ENCODE results near the gene PAM.
"Not testable (repeated sequence)": the region's sequence is repeated elsewhere in the genome, so short reads cannot be mapped to it uniquely, and the experiment has no call there.

PAM gene

DNA sequence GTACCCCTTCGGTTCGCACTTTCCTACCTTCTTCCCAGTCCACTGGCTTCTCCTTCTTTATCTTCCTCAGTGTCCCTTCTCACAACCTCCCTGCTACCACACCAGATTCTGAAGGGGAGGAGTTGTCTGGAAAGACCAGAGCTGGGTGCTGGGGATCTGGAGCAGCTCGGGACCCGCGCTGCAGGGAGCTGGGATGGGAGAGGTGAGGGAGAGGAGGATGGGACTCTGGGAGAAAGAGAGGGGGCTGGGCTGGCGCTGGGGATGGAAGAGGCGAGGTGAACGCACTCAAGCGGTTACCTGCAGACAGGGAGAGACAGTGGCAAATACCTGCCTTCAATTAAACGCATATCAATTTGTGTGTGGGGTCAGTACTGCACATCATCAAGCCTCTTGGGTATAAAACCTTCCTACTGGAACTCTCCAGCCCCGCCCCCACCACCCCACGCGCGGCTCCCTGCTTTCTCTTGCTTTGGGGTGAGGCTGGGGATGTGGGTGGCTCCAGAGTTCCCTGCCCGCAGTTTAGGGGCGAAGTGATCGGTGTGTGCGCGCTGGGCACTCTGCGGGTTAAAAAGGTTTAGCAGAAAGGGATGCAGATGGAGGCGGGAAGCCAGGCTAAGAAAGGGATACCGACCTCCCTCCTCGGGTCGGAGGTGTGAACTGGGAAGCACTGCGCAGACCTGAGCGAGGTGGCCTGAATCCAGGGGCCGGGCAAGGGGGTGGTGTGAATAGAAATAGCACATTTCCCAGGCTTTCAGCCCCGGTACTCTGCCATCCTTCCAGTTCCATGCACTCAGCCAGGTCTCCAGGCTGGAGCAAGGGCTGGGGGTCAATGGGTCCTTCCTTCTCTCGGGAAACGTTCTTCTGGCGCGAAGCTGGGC, 977 bp upstream of the PAM start:
- DNase-seq: no peak

DNA sequence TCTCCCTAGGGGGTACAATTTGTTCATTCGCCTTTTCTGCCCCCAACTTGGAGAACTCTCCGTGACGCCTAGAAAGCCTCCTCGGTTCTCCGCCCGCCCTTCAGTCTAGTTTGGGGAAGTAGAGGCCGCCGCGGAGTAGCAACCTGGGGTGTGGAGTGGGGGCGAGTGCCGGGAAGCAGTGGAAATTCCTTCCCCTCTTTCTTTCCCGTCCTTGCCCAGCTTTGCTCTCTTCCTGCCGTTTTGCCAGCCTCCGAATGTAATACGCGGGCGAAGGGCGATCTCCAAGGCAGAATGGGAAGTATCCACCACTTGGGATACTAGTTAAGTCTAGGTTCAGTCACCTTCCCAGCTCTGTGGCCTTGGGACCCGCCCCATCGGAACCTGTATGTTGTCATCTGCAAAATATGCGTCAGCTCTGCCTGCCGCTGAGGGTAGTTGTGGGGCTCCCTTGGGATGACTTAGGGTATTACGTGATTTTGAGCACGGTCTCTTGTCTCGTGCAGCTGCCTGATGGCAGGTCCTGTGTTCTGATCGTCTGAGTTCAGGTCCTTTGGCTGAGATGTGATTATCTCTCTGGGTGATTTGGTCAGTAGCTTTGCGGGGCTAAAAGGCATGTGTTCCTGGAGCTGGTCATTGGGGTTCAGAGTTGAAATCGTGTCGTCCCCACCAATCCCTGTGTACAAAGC, 724 bp downstream of the PAM start:
- peak; percentile 90 for DNase-seq

DNA sequence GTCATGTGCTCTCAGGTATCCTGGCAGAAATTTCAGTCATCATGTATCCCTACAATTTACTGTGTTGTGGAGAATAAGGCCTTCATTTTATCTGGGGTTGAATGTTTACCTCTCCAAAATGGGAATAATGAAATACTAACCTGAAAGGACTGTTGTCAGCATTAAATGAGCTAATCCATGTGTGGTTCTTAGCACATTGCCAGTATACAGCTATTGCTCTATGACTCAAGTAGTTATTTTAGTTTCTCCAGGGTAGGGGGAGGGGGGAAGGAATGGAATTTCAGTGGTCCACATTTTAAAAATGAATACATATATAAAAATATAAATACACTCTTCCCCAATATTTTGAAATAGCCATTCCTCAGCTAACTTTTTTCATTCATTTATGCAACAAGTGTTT, 3.5 kb downstream of the PAM start:
- DNase-seq: no peak

DNA sequence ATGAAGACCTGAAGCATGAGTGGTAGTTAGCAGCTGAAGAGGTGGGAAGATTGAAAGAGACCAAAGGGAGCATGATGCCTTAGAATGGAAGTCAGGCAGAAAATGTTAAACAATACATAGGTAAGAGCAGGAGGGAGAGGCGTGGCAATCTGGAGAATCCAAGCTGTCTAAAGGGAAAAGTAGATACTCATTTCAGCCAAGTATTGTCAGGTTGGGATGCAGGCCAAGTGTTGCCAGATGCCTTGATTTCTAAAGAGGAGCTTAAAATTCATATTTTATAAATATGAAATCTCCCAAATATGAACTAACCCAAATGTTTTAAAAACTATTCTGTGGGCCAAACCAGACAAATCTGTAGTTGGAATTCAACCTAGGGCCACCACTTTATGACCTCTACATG, 4.2 kb downstream of the PAM start:
- DNase-seq: no peak

DNA sequence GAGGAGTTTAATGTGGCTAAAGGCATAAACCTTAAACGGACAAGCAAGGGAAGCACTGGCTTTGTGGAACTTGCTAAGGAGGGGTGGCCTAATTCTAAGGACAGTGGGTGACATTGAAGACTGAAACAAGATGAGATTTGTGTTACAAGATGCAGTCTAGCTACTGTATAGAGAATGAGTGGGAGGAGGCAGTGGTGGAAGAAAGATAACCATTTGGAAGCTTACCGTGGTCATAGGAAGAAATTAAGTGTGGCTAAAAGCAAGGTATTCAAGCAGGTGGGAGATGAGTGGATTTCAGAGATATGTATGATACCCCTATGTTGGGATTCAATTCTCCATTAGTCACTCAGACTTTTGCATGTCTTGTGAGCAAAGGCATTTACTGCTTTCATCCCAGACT, 4.6 kb downstream of the PAM start:
- DNase-seq: no peak

DNA sequence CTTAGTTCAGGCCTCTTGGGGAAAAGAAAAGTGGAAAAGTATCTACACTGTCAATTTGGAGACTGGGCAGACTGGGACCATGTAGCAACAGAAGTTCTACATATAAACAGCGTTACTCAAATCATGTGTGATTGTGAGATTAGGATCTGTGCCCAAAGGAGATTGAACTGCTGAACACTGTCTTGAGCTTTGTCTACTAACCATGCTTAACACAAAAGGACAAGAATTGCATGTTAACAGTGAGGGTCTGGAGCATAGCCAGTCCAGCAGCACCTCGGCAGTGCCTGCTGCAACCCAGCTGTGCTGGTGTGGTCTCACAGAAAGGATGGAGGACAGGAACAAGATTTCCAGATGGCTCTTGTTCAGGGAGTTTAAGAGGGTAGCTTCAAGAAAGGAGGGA, 5.7 kb downstream of the PAM start:
- no peak for DNase-seq

DNA sequence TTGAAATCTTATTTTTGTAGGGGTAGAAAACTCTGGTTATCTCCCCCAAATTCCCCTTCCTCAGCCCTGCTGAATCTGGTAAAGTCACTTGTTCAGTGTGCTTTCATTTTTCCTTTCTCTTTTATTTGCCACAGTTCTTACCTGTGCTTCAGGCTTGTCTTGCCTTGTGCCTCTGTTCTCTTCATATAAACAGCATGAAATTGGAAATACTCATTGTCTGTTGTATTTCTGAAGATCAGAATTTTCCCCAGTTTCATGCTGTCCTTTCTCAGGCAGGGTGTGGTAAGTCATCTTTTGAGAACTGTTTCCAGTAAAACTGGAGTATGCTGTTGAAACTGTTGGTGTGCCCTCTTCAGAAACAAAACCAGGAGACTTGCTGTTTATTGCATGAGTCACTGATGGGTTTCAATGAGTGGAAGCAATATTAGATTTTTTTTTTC, 7.0 kb downstream of the PAM start:
- no peak for DNase-seq

DNA sequence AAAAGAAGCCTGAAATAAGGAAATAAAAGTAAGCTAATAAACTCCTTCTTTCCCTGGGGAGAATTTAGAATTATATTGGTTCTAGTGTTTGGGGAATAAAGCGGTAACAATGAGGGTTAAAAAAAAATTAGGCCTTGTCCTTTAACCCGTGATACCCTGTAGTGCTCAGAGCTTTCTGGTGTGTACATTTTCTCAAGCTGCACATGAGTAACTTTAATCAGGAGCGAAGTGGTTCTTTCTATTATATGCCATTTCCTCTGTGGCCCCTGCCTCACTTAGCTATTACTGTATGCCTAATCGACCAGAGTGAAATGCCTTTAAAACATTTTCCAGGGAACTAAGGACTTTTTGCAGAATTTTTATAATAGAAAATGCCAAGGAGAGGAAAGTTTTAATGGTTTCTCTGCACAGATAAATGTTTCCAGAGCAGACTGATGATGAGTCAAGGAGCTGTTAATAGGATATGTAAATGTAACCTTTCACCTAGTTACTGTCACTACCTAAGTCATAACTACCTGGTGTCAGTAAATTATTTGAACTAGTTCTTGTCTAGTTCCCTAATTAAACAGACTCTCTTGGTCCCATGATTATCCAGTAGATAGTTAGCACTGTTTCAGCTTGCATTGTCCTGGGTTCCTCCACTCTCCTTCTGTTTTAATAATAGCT, 7.6 kb downstream of the PAM start:
- DNase-seq: no peak

DNA sequence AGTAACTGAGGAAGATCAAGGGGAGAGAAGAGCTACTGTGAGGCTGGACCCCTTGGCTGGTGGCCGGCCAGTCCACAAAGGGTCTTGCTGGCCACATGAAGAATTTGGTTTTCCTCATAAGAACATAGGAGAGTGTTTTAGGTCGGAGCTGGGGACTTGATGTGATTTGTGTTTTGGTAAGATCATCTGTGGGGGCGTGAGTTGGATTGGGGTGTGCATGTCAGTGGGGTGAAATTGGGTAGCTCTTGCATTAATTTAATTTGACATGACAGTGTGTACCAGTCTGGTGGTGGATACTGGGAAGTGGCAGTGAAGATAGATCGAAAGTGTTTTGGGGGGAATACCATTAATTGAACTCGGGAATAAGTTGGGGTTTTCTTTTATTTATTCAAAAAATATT, 8.6 kb downstream of the PAM start:
- DNase-seq: no peak

DNA sequence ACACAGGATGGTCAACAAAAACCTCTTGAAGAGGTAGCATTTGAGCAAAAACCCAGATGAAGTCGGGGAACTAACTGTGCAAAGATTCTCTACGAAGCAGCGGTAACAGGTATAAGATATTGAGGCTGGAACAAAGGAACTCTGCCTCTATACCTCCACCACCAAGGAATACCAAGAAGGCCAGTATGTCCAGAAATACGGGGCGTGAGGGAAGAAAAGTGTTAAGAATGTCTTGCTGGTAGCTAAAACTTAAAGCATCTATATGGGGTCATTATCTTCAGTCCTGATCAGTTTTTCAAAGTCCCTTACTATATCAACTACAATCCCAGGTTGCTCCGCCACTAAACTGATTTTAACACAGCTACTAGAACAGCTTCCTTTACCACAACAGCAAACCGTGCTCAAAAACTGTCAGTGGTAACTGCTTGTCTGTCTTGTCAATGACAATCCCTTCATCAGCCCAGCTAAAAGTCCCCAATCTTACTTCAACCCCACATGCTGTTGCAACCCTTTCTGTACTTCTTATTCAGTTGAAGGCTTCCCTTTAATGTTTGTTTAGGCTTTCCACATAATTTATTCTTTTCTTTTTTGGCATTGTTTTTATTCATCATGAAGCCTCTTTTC, 9.4 kb downstream of the PAM start:
- DNase-seq: no peak

DNA sequence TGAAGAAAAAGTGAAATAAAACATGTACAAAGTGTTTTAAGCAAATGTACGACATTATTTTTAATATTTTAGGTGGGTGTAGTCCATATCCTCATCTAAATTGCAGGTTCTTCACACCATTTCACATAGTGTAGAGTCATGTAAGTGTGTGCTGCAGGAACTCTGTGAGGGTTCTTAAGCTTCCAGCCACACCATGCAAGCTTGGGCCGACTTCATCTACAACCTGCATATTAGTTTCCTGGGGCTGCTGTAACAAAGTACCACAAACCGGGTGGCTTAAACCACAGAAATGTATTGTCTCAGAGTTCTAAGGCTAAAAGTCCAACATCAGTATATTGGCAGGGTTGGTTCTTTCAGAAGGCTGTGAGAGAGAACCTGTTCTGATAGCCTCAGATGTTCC, 10.2 kb downstream of the PAM start:
- DNase-seq: no peak

DNA sequence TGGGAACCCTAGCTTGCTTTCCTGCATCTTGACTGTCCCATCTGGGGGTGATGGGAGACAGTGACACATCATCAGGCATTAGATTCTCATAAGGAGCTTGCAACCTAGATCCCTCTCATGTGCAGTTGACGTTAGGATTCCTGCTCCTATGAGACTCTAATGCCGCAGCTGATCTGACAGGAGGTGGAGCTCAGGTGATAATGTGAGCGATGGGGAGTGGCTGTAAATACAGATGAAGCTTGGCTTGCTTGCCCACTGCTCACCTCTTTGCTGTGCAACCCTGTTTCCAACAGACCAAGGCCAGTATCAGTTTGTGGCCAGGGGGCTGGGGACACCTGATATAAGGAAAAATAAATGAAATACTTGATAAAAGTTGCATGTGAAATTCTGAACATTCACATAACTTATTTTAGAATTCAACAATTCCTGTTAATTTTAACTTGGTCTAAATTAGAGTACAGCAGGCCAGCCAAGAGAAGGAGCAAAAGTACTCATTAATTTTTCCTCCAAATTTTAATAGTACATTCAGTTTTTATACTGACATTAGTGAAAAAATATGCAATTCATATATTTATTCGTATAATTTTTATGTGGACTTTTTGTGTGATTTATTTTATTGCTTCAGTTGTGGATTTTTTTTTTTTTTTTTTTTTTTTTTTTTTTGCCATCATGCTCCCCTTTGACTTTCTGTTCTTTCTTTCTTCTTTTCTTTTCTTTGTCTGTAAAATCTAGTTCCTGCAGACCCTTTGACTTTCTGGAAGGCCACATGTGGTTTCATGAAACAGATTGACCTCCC, 11.4 kb downstream of the PAM start:
- no peak for DNase-seq

DNA sequence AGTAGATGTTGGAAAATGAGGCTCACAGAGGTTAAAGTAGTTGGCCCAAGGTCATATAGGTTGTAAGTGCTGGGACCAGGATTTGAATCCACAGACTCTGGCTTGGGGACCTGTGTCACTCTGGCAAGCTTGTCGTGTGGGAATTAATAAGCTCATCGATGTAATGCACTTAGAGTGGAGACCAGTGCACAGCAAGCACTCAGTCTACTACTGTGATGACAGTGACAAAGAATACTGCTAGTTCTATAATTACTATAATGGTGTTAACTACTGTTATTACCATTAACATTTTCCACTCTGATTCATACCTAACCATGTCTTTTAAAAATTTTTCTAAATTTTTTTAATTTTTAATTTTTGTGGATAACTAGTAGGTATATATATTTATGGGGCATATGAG, 12.8 kb downstream of the PAM start:
- DNase-seq: no peak

DNA sequence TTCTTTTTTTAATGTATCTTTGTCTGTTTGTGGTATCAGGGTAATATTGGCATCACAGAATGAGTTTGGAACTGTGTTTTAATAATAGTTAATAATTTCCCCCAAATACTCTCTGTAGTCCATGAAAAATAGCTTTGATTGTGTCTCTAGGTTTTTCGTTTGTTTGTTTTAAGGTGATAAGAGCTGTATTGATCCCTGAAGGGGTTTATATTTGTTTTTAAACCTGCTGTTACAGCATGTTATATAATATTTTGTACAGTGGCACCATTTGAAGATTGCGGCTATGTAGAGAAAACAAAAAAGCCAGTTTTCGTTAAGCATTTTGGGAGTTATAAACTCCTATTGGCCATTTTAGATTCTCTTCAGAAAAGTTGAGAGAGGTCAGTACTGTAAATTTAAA, 15.7 kb downstream of the PAM start:
- no peak for DNase-seq

DNA sequence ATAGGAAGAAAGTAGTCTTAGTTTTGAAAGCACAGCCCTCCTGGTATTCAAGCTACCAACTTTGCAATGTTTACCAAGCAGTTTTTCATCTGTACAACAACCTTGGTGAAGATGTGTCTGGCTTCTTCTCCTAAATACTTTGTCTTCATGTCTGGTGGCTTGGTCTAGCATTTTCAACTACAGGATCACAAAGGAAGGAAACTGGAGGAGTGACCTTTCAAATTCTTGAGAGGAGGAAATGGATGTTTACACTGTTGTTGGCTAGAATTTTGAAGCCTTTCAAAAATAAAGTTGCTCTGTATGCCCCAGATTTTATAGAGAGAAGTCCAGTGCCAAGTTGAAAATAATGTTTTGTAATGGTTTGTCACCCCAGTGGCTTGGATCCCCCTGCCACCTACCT, 16.3 kb downstream of the PAM start:
- DNase-seq: no peak

DNA sequence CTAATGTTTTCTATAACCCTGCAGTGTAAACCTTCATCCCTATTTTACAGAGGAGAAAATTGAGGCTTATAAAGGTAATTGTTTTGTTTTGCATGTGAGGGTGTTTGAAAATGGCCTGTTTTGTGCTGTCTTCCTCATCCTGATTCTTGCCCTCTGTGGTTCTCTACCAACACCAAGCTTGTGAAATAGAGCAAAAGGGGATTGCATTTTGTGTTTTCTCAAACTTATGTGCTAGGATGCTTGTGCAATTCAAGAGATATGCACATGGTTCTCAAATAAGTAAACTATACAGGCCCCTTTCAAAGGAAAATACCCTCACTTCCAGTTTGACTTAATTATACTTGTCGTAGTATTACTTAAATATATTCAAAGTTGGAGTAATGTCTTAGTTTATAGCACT, 17.2 kb downstream of the PAM start:
- no peak for DNase-seq

DNA sequence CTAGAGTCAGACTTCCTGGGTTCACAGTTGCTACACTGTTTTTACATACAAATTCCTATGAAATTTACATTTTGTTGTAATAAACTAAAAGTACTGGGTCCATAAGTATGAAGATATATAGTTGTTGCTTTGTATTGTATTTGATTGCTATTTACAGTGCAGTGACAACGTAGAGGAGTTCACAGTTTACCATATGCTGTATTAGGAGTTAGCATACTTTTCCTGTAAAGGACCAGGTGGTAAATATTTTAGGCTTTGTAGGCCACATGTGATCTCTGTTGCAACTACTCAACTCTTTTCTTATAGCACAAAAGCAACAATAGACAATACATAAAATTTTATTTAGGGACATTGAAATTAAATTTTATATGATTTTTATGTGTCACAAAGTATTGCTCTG, 18.0 kb downstream of the PAM start:
- DNase-seq: no peak

DNA sequence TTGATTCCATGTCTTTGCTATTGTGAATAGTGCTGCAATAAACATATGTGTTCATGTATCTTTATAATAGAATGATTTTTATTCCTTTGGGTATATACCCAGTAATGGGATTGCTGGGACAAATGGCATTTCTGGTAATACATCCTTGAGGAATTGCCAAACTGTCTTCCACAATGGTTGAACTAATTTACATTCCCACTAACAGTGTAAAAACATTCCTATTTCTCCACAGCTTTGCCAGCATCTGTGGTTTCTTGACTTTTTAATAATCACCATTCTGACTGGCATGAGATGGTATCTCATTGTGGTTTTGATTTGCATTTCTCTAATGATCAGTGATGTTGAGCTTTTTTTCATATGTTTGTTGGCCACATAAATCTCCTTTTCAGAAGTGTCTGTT, 20.7 kb downstream of the PAM start:
- DNase-seq: not testable (repeated sequence)

DNA sequence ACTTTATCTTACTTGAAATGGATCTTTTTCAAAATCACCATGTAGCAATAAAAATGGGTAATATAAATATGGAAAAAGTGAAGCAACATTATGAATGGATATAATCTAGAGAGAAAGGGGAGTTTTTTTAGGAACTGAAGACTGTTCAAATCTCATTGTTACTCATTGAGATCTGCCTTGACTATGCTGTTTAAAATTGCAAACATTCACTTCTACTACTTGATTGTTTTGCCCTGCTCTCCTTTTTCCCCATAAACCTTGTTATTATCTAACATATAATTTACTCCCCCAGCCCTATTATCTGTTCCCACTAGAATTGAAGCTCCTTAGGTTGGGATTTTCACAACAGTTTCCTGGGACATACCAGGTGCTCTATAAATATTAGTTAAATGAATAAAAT, 22.0 kb downstream of the PAM start:
- DNase-seq: no peak

DNA sequence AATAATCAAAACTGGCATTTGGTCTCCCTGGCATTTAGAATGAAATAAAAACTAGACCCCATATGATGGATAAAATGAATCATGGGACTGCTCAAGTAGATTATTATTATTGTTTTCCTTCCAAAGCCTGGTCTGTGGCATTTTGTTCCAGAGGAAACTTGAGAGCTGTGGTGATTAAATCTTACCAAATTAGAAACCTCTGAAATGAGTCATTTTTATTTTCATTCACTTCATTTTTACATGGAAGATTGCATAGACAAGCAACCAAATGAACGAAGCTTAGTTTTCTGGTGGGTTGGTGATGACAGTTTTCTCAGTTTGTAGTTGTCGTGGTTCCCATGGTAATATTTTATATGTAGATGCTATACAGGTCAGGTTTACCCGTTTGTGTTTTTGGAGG, 23.4 kb downstream of the PAM start:
- no peak for DNase-seq

DNA sequence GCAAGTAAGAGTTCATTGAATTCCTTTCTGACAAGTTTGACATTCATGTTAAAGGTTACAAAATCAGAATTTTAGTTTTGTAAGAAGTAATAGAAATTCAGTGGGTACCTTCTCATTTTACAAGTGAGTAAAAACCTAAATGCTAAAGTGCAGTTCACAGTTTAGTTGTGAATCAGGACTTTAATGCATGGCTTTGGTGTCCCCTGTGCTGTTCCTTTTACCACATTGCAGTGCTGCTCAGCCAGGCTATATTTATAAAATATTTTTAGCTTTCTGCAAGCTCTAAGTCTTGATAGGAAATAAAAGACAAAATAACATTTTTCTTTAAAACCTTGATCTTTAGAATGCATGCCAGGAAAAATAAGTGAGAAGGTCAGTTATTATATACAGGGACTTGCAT, 26.3 kb downstream of the PAM start:
- no peak for DNase-seq

DNA sequence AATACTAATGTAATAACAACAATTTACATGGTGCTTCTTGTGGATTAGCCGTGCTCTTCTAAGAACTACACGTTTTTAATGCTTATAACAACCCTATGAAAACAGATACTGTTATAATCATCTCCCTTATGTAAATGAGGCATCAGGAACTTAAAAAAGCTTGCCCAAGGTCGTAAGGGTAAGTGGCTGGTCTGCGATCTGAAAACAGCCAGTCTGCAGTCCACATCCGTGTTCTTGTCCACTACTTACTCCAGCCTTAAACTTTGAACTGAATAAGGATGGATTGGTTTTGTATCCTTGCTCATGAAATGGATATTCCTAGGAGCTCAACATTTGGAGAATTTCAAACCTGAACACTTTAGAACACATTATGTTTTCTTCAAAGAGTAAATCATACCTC, 26.7 kb downstream of the PAM start:
- no peak for DNase-seq

Data from NCI-H1436 (cell line).